ACC112 (cell line): ENCODE results near the gene FRMD4B.

Source experiments
- H2AFZ ChIP-seq: fragments of 200-600 bp; sonication (generic); one replicate; pipeline ENCODE4 v1.6.0; 2017; ENCODE audit warnings: antibody characterized with exemption, low read length; ENCODE audit not compliant: unreplicated experiment
- H3K27ac ChIP-seq: fragments of 200-600 bp; sonication (generic); 2 replicates; pipeline ENCODE4 v1.5.1; 2014; ENCODE audit warnings: low read depth, mild to moderate bottlenecking, antibody characterized with exemption, low read length, moderate library complexity
- H3K27me3 ChIP-seq: fragments of 200-600 bp; sonication (generic); 2 replicates; pipeline ENCODE4 v1.6.1; 2014; ENCODE audit warnings: mild to moderate bottlenecking, antibody characterized with exemption, low read length, moderate library complexity, mixed read lengths; ENCODE audit not compliant: insufficient read depth
- H3K36me3 ChIP-seq: fragments of 200-600 bp; sonication (generic); 2 replicates; pipeline ENCODE4 v1.6.1; 2016; ENCODE audit warnings: mild to moderate bottlenecking, antibody characterized with exemption, low read length, moderate library complexity, mixed read lengths; ENCODE audit not compliant: insufficient read depth
- H3K4me1 ChIP-seq: fragments of 200-600 bp; sonication (generic); one replicate; pipeline ENCODE4 v1.6.1; 2016; ENCODE audit warnings: low read length, mixed read lengths; ENCODE audit not compliant: insufficient read depth, unreplicated experiment, control insufficient read depth
- H3K4me3 ChIP-seq: fragments of 200-600 bp; sonication (generic); 2 replicates; pipeline ENCODE4 v1.5.1; 2014; ENCODE audit warnings: mild to moderate bottlenecking, low read depth, low read length
- H3K79me2 ChIP-seq: fragments of 200-600 bp; sonication (generic); one replicate; pipeline ENCODE4 v1.6.0; 2016; ENCODE audit warnings: low read length; ENCODE audit not compliant: control insufficient read depth, unreplicated experiment, insufficient read depth

FRMD4B gene

GRCh38 chr3:69137005-69137404, 248.9 kb downstream of the FRMD4B start:
- Histone ChIP-seq H3K27ac (no peak overlapping the region), H3K36me3 (no peaks in the 10 kb centered on the region), H3K27me3 (peaks cover 9% of the 10 kb centered on the region; the same call in 1 of the 2 replicates), H2AFZ (no peak overlapping the region), H3K4me3 (no peak overlapping the region), H3K4me1 (no peaks in the 10 kb centered on the region), H3K79me2 (no peaks in the 10 kb centered on the region)

- H3K27me3 ChIP-seq, result no peaks in the 10 kb centered on the region
- no peak overlapping the region for H2AFZ ChIP-seq
- no peaks in the 10 kb centered on the region for H3K4me1 ChIP-seq
- no peak overlapping the region for H3K27ac ChIP-seq
- no peak overlapping the region for H3K4me3 ChIP-seq
- H3K36me3 ChIP-seq, result no peaks in the 10 kb centered on the region
- H3K79me2 ChIP-seq, result no peaks in the 10 kb centered on the region
Measured at GRCh38 chr3:69130689-69131088, 255.2 kb downstream of the FRMD4B start.

- Histone ChIP-seq H2AFZ (no peak overlapping the region), H3K27me3 (no peaks in the 10 kb centered on the region), H3K4me3 (no peak overlapping the region), H3K79me2 (no peaks in the 10 kb centered on the region), H3K27ac (no peak overlapping the region), H3K36me3 (no peaks in the 10 kb centered on the region), H3K4me1 (no peaks in the 10 kb centered on the region)
Measured at GRCh38 chr3:69129531-69129930, 256.4 kb downstream of the FRMD4B start.

GRCh38 chr3:69128509-69128908, 257.4 kb downstream of the FRMD4B start:
- H3K79me2 ChIP-seq, result no peaks in the 10 kb centered on the region
- H2AFZ ChIP-seq, result no peak overlapping the region
- H3K27ac ChIP-seq, result no peak overlapping the region
- H3K4me3 ChIP-seq, result no peak overlapping the region
- H3K4me1 ChIP-seq, result no peaks in the 10 kb centered on the region
- H3K27me3 ChIP-seq, result no peaks in the 10 kb centered on the region
- no peaks in the 10 kb centered on the region for H3K36me3 ChIP-seq

GRCh38 chr3:69126999-69127398, 258.9 kb downstream of the FRMD4B start:
- Histone ChIP-seq H2AFZ (no peak overlapping the region), H3K36me3 (no peaks in the 10 kb centered on the region)

GRCh38 chr3:69126216-69126615, 259.7 kb downstream of the FRMD4B start:
- H3K4me3 ChIP-seq, result no peak overlapping the region
- no peak overlapping the region for H2AFZ ChIP-seq
- H3K27me3 ChIP-seq, result no peaks in the 10 kb centered on the region
- no peaks in the 10 kb centered on the region for H3K36me3 ChIP-seq
- H3K27ac ChIP-seq, result no peak overlapping the region
- no peaks in the 10 kb centered on the region for H3K79me2 ChIP-seq
- H3K4me1 ChIP-seq, result no peaks in the 10 kb centered on the region

More at GRCh38 chr3:69126999-69127398, 258.9 kb downstream of the FRMD4B start:
- no peaks in the 10 kb centered on the region for H3K4me1 ChIP-seq
- no peak overlapping the region for H3K27ac ChIP-seq
- no peaks in the 10 kb centered on the region for H3K79me2 ChIP-seq
- no peak overlapping the region for H3K4me3 ChIP-seq
- no peaks in the 10 kb centered on the region for H3K27me3 ChIP-seq

- Histone ChIP-seq H3K4me1 (no peaks in the 10 kb centered on the region), H3K27me3 (no peaks in the 10 kb centered on the region), H3K36me3 (no peaks in the 10 kb centered on the region), H3K79me2 (no peaks in the 10 kb centered on the region), H3K4me3 (no peak within 1 kb of the TSS), H3K27ac (no peak within 1 kb of the TSS), H2AFZ (no peak within 1 kb of the TSS)
Measured at GRCh38 chr3:69122403-69122802, 263.5 kb downstream of the FRMD4B start, which contains the start of gene LMOD3. LMOD3 (minus strand) TSS chr3:69122595; CDS start chr3:69122386, 209 bp downstream.

GRCh38 chr3:69121950-69122349, 263.9 kb downstream of the FRMD4B start:
- Histone ChIP-seq H3K27ac (no peak overlapping the region), H3K27me3 (no peaks in the 10 kb centered on the region), H3K36me3 (no peaks in the 10 kb centered on the region), H3K79me2 (no peaks in the 10 kb centered on the region), H3K4me1 (no peaks in the 10 kb centered on the region), H2AFZ (no peak overlapping the region), H3K4me3 (no peak overlapping the region)

GRCh38 chr3:69121513-69121912, 264.4 kb downstream of the FRMD4B start:
- Histone ChIP-seq H3K27me3 (no peaks in the 10 kb centered on the region), H2AFZ (no peak overlapping the region), H3K36me3 (no peaks in the 10 kb centered on the region), H3K27ac (no peak overlapping the region), H3K79me2 (no peaks in the 10 kb centered on the region), H3K4me1 (no peaks in the 10 kb centered on the region), H3K4me3 (no peak overlapping the region)

- no peaks in the 10 kb centered on the region for H3K27me3 ChIP-seq
- peaks cover 4% of the 10 kb centered on the region for H3K4me1 ChIP-seq
- H3K36me3 ChIP-seq, result no peaks in the 10 kb centered on the region
- H2AFZ ChIP-seq, result no peak overlapping the region
- no peak overlapping the region for H3K4me3 ChIP-seq
- H3K27ac ChIP-seq, result no peak overlapping the region
- H3K79me2 ChIP-seq, result no peaks in the 10 kb centered on the region
Measured at GRCh38 chr3:69120879-69121464, 264.9 kb downstream of the FRMD4B start.
